Breast epithelium (tissue), 4 donors: ENCODE data around the gene ALMS1. TPM values are rescaled to one million over a fixed set of nuclear protein-coding genes. Genes with fewer than 3 reads are reported as not detected.

Source experiments
- DNase-seq, 2 donors: peaks; one replicate each; pipeline ENCODE4 v3.0.0-alpha.2; 2019; ENCODE audit warnings: low spot score in 2 of 2
- H3K27ac ChIP-seq, 2 donors: fragments of 200-600 bp; sonication (generic) in 1 of 2; one replicate each; pipeline ENCODE4 v1.5.1; 2016 to 2019; ENCODE audit warnings: mild to moderate bottlenecking in 1 of 2
- H3K27me3 ChIP-seq, 2 donors: fragments of 200-600 bp; sonication (generic) in 1 of 2; one replicate each; pipeline versions ENCODE4 v1.5.1 to v1.6.0; 2017 to 2019; ENCODE audit warnings: control low read depth in 1 of 2, mild to moderate bottlenecking in 1 of 2
- H3K36me3 ChIP-seq: fragments of 200-600 bp; one replicate; pipeline ENCODE4 v1.5.1; 2019
- H3K4me1 ChIP-seq, 2 donors: fragments of 200-600 bp; sonication (generic); one replicate each; pipeline ENCODE4 v1.5.1; 2016 to 2019; ENCODE audit warnings: control low read depth in 1 of 2
- H3K4me3 ChIP-seq, 3 donors: fragments of 200-600 bp; sonication (generic); 1 replicate in 2 of 3; 2 replicates in 1 of 3; pipeline ENCODE4 v1.5.1; 2016 to 2019; ENCODE audit warnings: mild to moderate bottlenecking in 3 of 3, moderate library complexity in 2 of 3
- H3K9me3 ChIP-seq, 2 donors: fragments of 200-600 bp; sonication (generic) in 1 of 2; one replicate each; pipeline ENCODE4 v1.5.1; 2016 to 2019; ENCODE audit warnings: control low read depth in 1 of 2
- CTCF ChIP-seq, 3 donors: fragments of 450-650 bp; IDR thresholded peaks; one replicate each; pipeline ENCODE4 v1.5.1; 2016 to 2017; ENCODE audit warnings: antibody characterized with exemption in 3 of 3, mild to moderate bottlenecking in 3 of 3, moderate library complexity in 3 of 3
- POLR2A ChIP-seq: fragments of 450-650 bp; IDR thresholded peaks from one replicate; pipeline ENCODE4 v1.6.1; 2016; ENCODE audit warnings: antibody characterized with exemption, mild to moderate bottlenecking, moderate library complexity
- POLR2AphosphoS5 ChIP-seq, 3 donors: sonication (generic); formaldehyde crosslinking; IDR thresholded peaks; one replicate each; pipeline ENCODE4 v1.6.1; 2017; ENCODE audit warnings: antibody characterized with exemption in 3 of 3
- intact Hi-C: fragments of 100-400 bp; cut with DNase I; formaldehyde crosslinking; loops from one replicate; pipeline ENCODE4 v1.15.1; 2023; ENCODE audit warnings: low total_unique reads
- total RNA-seq, 3 donors: library from RNA; depleted of rRNA; stranded (reverse); fragments of >200 nt; gene quantifications; one replicate each; pipeline ENCODE4 v1.1.0, GENCODE V29; 2016

Gene ALMS1
- total RNA-seq, 3 donors from 2014 or later = 38.7 to 53.1 (median 40.6) TPM

GRCh38 chr2:73366060-73366459 is 19.6 kb upstream of the ALMS1 start:
- no peaks in the 10 kb centered on the region for H3K9me3 ChIP-seq
- no peak overlapping the region for H3K27ac ChIP-seq
- intact Hi-C loops = no loop called here
- TF ChIP-seq CTCF (IDR thresholded peaks at IDR 0.05) (no peak), POLR2A (no peak), POLR2AphosphoS5 (IDR thresholded peaks at IDR 0.05) (no peak)
- no peaks in the 10 kb centered on the region for H3K4me1 ChIP-seq
- no peaks in the 10 kb centered on the region for H3K27me3 ChIP-seq
- no peak overlapping the region for H3K4me3 ChIP-seq
- H3K36me3 ChIP-seq = no peaks in the 10 kb centered on the region
- no peak for DNase-seq

- TF ChIP-seq CTCF (IDR thresholded peaks at IDR 0.05) (no peak), POLR2AphosphoS5 (IDR thresholded peaks at IDR 0.05) (no peak), POLR2A (no peak)
- Histone ChIP-seq H3K4me1 (no peaks in the 10 kb centered on the region), H3K27ac (no peak overlapping the region), H3K36me3 (no peaks in the 10 kb centered on the region), H3K27me3 (no peaks in the 10 kb centered on the region), H3K4me3 (no peak overlapping the region), H3K9me3 (no peaks in the 10 kb centered on the region)
- no peak for DNase-seq
- intact Hi-C loops = no loop called here
Measured at GRCh38 chr2:73368781-73369180, 16.9 kb upstream of the ALMS1 start.

GRCh38 chr2:73370348-73370747 is 15.3 kb upstream of the ALMS1 start:
- intact Hi-C loops = no loop called here
- Histone ChIP-seq H3K27me3 (no peaks in the 10 kb centered on the region), H3K4me3 (no peak overlapping the region), H3K36me3 (no peaks in the 10 kb centered on the region), H3K4me1 (no peaks in the 10 kb centered on the region), H3K9me3 (no peaks in the 10 kb centered on the region), H3K27ac (no peak overlapping the region)
- TF ChIP-seq POLR2AphosphoS5 (IDR thresholded peaks at IDR 0.05) (no peak), POLR2A (no peak), CTCF (IDR thresholded peaks at IDR 0.05) (no peak)
- DNase-seq = no peak

- no peak for DNase-seq
- H3K9me3 ChIP-seq = peaks cover 0 to 6% of the 10 kb centered on the region in 2 donors
- H3K27me3 ChIP-seq = peaks cover 0 to 6% of the 10 kb centered on the region in 2 donors
- intact Hi-C loops = no loop called here
- TF ChIP-seq CTCF (IDR thresholded peaks at IDR 0.05) (no peak), POLR2A (no peak), POLR2AphosphoS5 (IDR thresholded peaks at IDR 0.05) (no peak)
- H3K36me3 ChIP-seq = no peaks in the 10 kb centered on the region
- no peak overlapping the region for H3K27ac ChIP-seq
- no peaks in the 10 kb centered on the region for H3K4me1 ChIP-seq
- no peak overlapping the region for H3K4me3 ChIP-seq
Measured at GRCh38 chr2:73373344-73373743, 12.3 kb upstream of the ALMS1 start.

GRCh38 chr2:73374269-73374668 is 11.4 kb upstream of the ALMS1 start:
- peaks cover 0 to 6% of the 10 kb centered on the region in 2 donors for H3K9me3 ChIP-seq
- no peaks in the 10 kb centered on the region for H3K36me3 ChIP-seq
- H3K27ac ChIP-seq = no peak overlapping the region
- DNase-seq = no peak
- no peaks in the 10 kb centered on the region for H3K4me1 ChIP-seq
- TF ChIP-seq CTCF (IDR thresholded peaks at IDR 0.05) = no peak
- TF ChIP-seq POLR2AphosphoS5 (IDR thresholded peaks at IDR 0.05) = no peak
- no peak for TF ChIP-seq POLR2A
- no peak overlapping the region for H3K4me3 ChIP-seq
- intact Hi-C loops = no loop called here
- H3K27me3 ChIP-seq = peaks cover 0 to 13% of the 10 kb centered on the region in 2 donors
